GM19438 (cell line): ENCODE data around the gene FBXL13.
"Not testable (repeated sequence)": the region's sequence is repeated elsewhere in the genome, so short reads cannot be mapped to it uniquely, and the experiment has no call there.

ENCODE experiments used
- ATAC-seq: cut with Tn5 transposase; IDR thresholded peaks from one replicate; pipeline ENCODE4 v1.9.1; 2021; ENCODE audit warnings: low read depth; ENCODE audit not compliant: unreplicated experiment

Gene FBXL13

DNA sequence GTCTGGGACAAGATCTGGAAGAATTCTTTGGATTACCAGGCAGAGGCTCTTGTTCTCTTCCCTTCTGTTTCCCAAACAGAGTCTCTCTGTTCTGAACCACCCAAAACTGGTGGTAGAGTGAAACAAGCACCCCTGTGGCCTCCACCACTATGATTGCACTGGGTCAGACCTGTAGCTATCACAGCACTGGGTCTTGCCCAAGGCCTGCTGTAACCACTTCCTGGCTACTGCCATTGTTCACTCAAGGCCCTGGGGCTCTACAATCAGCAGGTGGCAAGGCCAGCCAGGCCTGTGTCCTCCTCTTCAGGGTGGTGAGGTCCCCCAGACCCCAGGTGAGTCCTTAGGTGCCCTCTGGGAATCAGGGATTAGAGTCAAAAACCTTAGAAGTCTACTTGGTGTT, 165.9 kb downstream of the FBXL13 start:
- no peak for ATAC-seq

GRCh38 chr7:102903576-102903975, 171.0 kb downstream of the FBXL13 start:
- not testable (repeated sequence) for ATAC-seq

GRCh38 chr7:102902052-102902451, 172.5 kb downstream of the FBXL13 start:
- not testable (repeated sequence) for ATAC-seq

GRCh38 chr7:102898532-102898859, 176.1 kb downstream of the FBXL13 start:
- no peak for ATAC-seq

DNA sequence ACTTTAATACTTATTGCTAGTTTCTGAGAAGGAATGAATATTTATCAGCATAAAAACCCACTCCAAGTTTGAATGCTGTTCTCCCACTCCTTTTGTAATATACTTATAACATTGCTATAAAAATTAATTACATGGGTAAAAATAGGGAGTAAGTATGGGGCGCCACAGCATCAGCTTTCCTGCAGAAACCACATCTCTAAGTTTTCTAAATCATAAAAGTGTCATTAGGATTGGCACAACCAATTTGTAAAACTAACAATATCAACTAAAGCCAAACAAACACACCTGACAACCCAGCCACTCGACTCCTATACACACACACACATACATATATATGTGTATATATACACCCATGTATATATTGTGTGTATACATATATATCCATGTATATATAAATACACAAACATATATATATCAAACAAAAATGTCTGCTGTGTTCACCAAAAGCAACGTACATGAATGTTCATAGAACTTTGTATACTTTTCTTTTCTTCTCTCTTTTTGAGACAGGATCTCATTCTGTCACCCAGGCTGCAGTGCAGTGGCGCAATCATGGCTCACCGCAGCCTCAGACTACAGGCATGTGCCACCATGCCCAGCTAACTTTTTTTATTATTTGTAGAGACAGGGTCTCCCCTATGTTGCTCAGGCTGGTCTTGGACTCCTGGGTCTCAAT, 176.6 kb downstream of the FBXL13 start:
- no peak for ATAC-seq

DNA sequence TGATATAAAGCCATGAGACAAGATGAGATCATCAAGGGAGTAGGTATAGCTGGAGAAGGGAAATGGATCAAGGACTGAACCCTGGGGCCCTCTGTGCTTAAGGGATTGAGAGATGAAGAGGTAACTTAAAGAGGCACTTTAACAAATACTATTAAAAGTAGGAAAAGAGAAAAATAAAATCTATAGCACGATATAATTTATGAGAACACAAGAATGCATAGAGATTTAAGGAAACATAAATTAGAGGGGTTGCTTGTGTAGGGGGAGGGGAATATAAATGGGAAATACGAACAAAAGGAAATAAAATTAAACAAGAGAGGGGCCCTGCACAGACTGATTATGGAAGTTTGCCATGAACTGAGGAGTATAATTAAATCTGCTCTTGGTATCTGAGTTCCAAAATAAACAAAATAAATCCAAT, 177.4 kb downstream of the FBXL13 start:
- ATAC-seq: no peak

DNA sequence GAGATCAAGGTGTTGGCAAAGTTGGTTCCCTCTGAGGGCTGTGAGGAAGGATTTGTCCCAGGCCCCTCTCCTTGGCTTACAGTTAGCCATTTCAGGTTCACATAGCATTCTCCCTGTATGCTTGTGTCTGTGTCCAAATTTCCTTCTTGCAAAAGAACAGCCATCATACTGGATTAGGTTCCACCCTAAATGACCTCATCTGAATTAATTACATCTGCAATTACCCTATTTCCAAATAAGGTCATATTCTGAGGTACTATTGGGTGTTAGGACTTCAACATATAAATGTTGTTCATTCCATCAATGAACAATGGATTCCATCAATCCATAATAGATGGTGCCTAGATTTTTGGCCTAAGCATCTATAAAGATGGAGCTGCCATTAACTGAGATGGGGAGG, 178.0 kb downstream of the FBXL13 start:
- no peak for ATAC-seq

GRCh38 chr7:102895602-102896001, 179.0 kb downstream of the FBXL13 start:
- no peak for ATAC-seq

DNA sequence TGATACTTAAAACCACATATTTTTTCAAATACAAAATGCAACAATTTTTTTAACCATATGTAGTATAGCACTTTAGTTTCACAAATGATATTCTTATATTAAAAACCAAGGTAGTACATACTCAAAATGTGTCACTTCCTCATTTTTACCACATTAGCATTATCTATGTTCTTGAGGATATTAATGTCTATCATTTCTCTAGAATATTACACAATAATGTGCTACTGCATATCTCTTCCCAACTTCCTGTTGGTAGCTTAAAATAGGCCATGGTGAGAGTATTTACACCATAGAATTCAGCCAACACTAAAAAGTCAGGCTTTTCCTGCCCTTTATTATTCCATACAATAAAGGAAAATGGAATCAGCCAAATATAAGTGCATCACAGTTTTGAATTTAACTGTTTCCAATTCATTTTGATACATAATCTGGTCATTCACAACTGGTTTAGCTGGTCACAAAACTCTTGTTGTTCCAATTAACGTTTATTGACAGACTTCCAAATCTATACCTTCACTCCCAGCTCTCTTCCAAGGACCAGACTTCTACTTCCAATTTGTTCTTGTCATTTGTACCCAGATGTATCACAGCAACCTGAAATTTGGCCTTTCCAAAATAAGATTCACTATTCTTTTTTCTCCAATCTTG, 181.8 kb downstream of the FBXL13 start:
- ATAC-seq: no peak

- ATAC-seq: no peak
Measured at GRCh38 chr7:102891693-102892261, 182.8 kb downstream of the FBXL13 start.

GRCh38 chr7:102890971-102891692, 183.5 kb downstream of the FBXL13 start:
- no peak for ATAC-seq

- ATAC-seq: no peak
Measured at GRCh38 chr7:102890292-102890970, 184.2 kb downstream of the FBXL13 start.

DNA sequence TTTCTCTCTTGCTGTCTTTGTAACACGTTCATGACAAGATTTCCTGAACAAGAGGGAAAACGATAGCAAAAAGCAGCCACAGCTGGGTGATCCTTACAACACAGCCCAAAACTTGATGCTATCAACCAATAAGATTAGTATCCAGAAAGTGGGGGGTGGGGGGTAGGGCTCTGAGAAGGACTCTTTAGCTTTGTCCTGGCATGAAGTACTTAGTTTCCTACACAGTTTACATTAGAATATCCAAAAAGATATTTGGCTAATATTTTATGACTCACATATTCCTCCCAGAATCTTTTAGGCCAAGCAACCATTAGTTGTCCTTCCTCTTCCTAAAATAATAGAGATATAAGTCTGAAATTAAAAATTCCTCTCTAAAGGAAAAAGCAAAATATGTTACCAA, 184.7 kb downstream of the FBXL13 start:
- ATAC-seq: no peak

GRCh38 chr7:102888561-102889233, 185.9 kb downstream of the FBXL13 start:
- ATAC-seq: no peak

DNA sequence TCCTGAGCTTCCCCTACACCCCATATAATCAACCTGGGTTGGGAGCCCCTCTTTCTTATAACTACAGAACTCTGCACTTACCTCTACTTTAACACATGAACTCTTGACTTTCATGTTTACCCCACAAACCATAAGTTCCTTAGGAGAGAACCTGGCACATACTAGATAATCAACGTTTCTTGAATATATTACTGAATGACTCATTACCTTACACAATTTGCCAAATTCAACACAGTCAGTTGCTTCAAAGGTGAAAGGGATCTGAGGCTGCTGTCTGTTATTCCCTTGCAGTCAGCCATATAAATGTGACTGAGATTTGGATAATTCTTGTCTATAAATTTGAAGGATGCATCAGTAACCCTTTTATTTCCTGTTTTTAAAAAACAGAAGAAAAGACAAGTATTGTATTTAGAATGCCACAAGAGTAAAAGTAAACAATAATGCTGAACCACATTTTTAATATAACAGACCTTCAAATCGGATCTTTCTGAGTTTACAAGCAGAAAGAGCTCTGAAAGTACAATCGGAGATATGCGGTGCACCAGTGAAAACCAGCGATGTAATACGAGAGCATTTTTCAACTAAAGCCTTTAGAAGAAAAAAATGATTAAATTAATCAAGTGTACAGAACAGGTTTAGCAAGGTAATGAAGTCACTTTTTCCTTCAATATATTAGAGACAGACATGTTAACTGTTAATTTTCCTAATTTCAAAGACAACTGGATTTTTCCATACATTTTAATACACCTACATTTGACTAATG, 191.3 kb downstream of the FBXL13 start:
- ATAC-seq: no peak

GRCh38 chr7:102875700-102876295, 198.8 kb downstream of the FBXL13 start:
- no peak for ATAC-seq

DNA sequence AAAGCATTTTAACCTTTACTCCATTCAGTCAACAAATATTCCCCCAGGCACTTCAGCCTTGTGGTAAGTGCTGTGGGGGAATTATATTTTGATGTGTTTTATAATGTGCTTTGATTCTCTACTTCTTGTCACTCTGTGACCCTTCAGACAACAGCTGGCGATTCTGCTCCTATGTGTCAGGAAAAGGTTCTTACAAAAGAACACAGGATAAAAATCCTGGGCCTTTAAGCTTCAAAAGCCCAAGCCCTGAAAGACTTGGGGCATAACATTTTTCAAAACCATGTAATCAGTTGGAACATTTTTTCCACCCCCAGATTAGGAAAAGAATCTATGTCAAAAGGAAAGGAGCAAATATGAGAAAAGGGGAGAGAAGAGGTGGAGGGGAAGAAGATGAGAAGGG, 199.6 kb downstream of the FBXL13 start:
- no peak for ATAC-seq

- ATAC-seq: peak; percentile 99
Measured at GRCh38 chr7:102874166-102874829, 200.3 kb downstream of the FBXL13 start.
